Sigmoid colon (tissue), 4 donors: ENCODE results near the gene HSPH1.

Source experiments
- CTCF ChIP-seq, 4 experiments: fragments of 450-650 bp in 3 of 4; fragments of 200-600 bp in 1 of 4; IDR thresholded peaks; one replicate each; pipeline ENCODE4 v1.5.1; 2016 to 2019; ENCODE audit warnings: antibody characterized with exemption in 4 of 4, mild to moderate bottlenecking in 3 of 4, moderate library complexity in 2 of 4
- EP300 ChIP-seq, 4 donors: sonication (generic); formaldehyde crosslinking; IDR thresholded peaks; one replicate each; pipeline ENCODE4 v1.6.1; 2017; ENCODE audit warnings: antibody characterized with exemption in 4 of 4
- POLR2A ChIP-seq, 2 donors: fragments of 450-650 bp; IDR thresholded peaks; one replicate each; pipeline ENCODE4 v1.6.1; 2016; ENCODE audit warnings: antibody characterized with exemption in 2 of 2, mild to moderate bottlenecking in 2 of 2, moderate library complexity in 2 of 2
- POLR2AphosphoS5 ChIP-seq, 4 donors: sonication (generic); formaldehyde crosslinking; IDR thresholded peaks; one replicate each; pipeline ENCODE4 v1.6.1; 2017; ENCODE audit warnings: antibody characterized with exemption in 4 of 4

- TF ChIP-seq CTCF (IDR thresholded peaks at IDR 0.05) (no peak), POLR2A (IDR thresholded peaks at IDR 0.05) (no peak), POLR2AphosphoS5 (IDR thresholded peaks at IDR 0.05) (no peak), EP300 (IDR thresholded peaks at IDR 0.05) (no peak)
Observed at GRCh38 chr13:31204592-31204991, 42.9 kb upstream of the HSPH1 start.
